Type B pancreatic cell (in vitro differentiated cells): ENCODE data around the gene SMAD3. TPM values are rescaled to one million over a fixed set of nuclear protein-coding genes. Genes with fewer than 3 reads are reported as not detected.
A peak's percentile ranks its signal among the peaks of the same experiment; 100 is the strongest.

Experiments
- DNase-seq: peaks from one replicate; pipeline ENCODE4 v3.0.0; 2021; ENCODE audit warnings: mixed read lengths; ENCODE audit not compliant: unreplicated experiment; ENCODE audit errors: extremely low spot score
- H3K27ac Mint-ChIP-seq: 2 replicates; pipeline ENCODE4 v1.8.0; 2021; ENCODE audit warnings: mild to moderate bottlenecking, mixed read lengths
- H3K27me3 Mint-ChIP-seq: 2 replicates; pipeline ENCODE4 v1.8.0; 2021; ENCODE audit warnings: mixed read lengths
- H3K36me3 Mint-ChIP-seq: 2 replicates; pipeline ENCODE4 v1.8.0; 2021; ENCODE audit warnings: mixed read lengths
- H3K4me1 Mint-ChIP-seq: one replicate; pipeline ENCODE4 v1.8.0; 2021; ENCODE audit warnings: mixed read lengths; ENCODE audit not compliant: unreplicated experiment
- H3K4me3 Mint-ChIP-seq: 2 replicates; pipeline ENCODE4 v1.8.0; 2021; ENCODE audit warnings: mild to moderate bottlenecking, mixed read lengths
- H3K9me3 Mint-ChIP-seq: 2 replicates; pipeline ENCODE4 v1.8.0; 2021; ENCODE audit warnings: mixed read lengths
- CTCF ChIP-seq: fragments of 200-600 bp; sonication (generic); conservative IDR thresholded peaks from 2 replicates; pipeline ENCODE4 v1.5.0; 2021; ENCODE audit warnings: antibody characterized with exemption, mild to moderate bottlenecking
- total RNA-seq: library from RNA; stranded (reverse); gene quantifications from 2 replicates; pipeline ENCODE4 v1.2.1, GENCODE V29; 2021; ENCODE audit warnings: low replicate concordance

The SMAD3 gene
- total RNA-seq, 1 donor from 2014 or later = 52.0 TPM

- no peaks in the 10 kb centered on the region for H3K36me3 Mint-ChIP-seq
- no peaks in the 10 kb centered on the region for H3K9me3 Mint-ChIP-seq
- DNase-seq = no peak
- no peak overlapping the region for H3K4me3 Mint-ChIP-seq
- peaks cover 23% of the 10 kb centered on the region for H3K4me1 Mint-ChIP-seq
- peaks cover 8% of the 10 kb centered on the region for H3K27me3 Mint-ChIP-seq
- TF ChIP-seq CTCF = no peak
- no peak overlapping the region for H3K27ac Mint-ChIP-seq
These were observed 6.3 kb upstream of the SMAD3 start for GRCh38 chr15:67059127-67059553.

- Mint-ChIP-seq H3K4me1 (peaks cover 24% of the 10 kb centered on the region), H3K36me3 (no peaks in the 10 kb centered on the region), H3K27ac (peak overlapping the region; percentile 12), H3K4me3 (no peak overlapping the region), H3K9me3 (no peaks in the 10 kb centered on the region), H3K27me3 (peaks cover 8% of the 10 kb centered on the region)
- DNase-seq = no peak
- no peak for TF ChIP-seq CTCF
These were observed 3.5 kb upstream of the SMAD3 start for GRCh38 chr15:67061811-67062368.

GRCh38 chr15:67062369-67062985 is 2.9 kb upstream of the SMAD3 start:
- H3K27me3 Mint-ChIP-seq = peaks cover 8% of the 10 kb centered on the region
- no peak overlapping the region for H3K4me3 Mint-ChIP-seq
- H3K36me3 Mint-ChIP-seq = no peaks in the 10 kb centered on the region
- peaks cover 29% of the 10 kb centered on the region for H3K4me1 Mint-ChIP-seq
- no peak for DNase-seq
- no peaks in the 10 kb centered on the region for H3K9me3 Mint-ChIP-seq
- no peak for TF ChIP-seq CTCF
- H3K27ac Mint-ChIP-seq = peak overlapping the region; percentile 12

GRCh38 chr15:67063689-67064606 is 1.5 kb upstream of the SMAD3 start:
- Mint-ChIP-seq H3K9me3 (no peaks in the 10 kb centered on the region), H3K27me3 (peaks cover 8% of the 10 kb centered on the region), H3K4me3 (peak overlapping the region; percentile 88), H3K36me3 (peaks cover 2% of the 10 kb centered on the region), H3K27ac (peak overlapping the region; percentile 95), H3K4me1 (peaks cover 42% of the 10 kb centered on the region)
- no peak for TF ChIP-seq CTCF
- no peak for DNase-seq

- peak overlapping the region; percentile 95 for H3K27ac Mint-ChIP-seq
- H3K36me3 Mint-ChIP-seq = peaks cover 3% of the 10 kb centered on the region
- H3K4me3 Mint-ChIP-seq = peak overlapping the region; percentile 88
- peaks cover 43% of the 10 kb centered on the region for H3K4me1 Mint-ChIP-seq
- peak; percentile 10 for TF ChIP-seq CTCF
- no peaks in the 10 kb centered on the region for H3K9me3 Mint-ChIP-seq
- peak; percentile 79 for DNase-seq
- H3K27me3 Mint-ChIP-seq = peaks cover 8% of the 10 kb centered on the region
These were observed 533 bp upstream of the SMAD3 start for GRCh38 chr15:67064607-67065530.
